HepG2 (cell line): ENCODE data around the gene PTPRF. TPM values are rescaled to one million over a fixed set of nuclear protein-coding genes. Genes with fewer than 3 reads are reported as not detected.

Experiments used
- ARID5B ChIP-seq: IDR thresholded peaks from 2 replicates; pipeline ENCODE4 v1.4.0; 2020; ENCODE audit warnings: mild to moderate bottlenecking, missing genetic modification reagents
- HOXA3 ChIP-seq: sonication (generic); formaldehyde crosslinking; IDR thresholded peaks from 2 replicates; pipeline ENCODE4 v1.5.0; 2020; ENCODE audit warnings: missing genetic modification reagents
- MYPOP ChIP-seq: sonication (generic); formaldehyde crosslinking; IDR thresholded peaks from 2 replicates; pipeline ENCODE4 v1.8.1; 2023; ENCODE audit warnings: mild to moderate bottlenecking, moderate library complexity, missing genetic modification reagents
- RCOR2 ChIP-seq: IDR thresholded peaks from 2 replicates; pipeline ENCODE4 v1.6.1; 2016; ENCODE audit warnings: missing biosample characterization, missing genetic modification reagents
- RFXANK ChIP-seq: IDR thresholded peaks from 2 replicates; pipeline ENCODE4 v1.6.1; 2016
- TAF15 ChIP-seq: fragments of 200-400 bp; formaldehyde crosslinking; IDR thresholded peaks from one replicate; pipeline ENCODE4 v1.6.1; 2018; ENCODE audit warnings: mild to moderate bottlenecking, low read depth, low read length; ENCODE audit not compliant: poor library complexity, severe bottlenecking
- THAP8 ChIP-seq: sonication (generic); formaldehyde crosslinking; IDR thresholded peaks from 2 replicates; pipeline ENCODE4 v1.5.1; 2020; ENCODE audit warnings: missing genetic modification reagents, mild to moderate bottlenecking, borderline replicate concordance
- YY1 ChIP-seq: IDR thresholded peaks from 2 replicates; pipeline ENCODE4 v1.6.1; 2011; ENCODE audit warnings: low read length, low read depth, moderate library complexity, mild to moderate bottlenecking; ENCODE audit not compliant: insufficient read depth, insufficient replicate concordance
- ZFAT ChIP-seq: sonication (generic); formaldehyde crosslinking; conservative IDR thresholded peaks from 2 replicates; pipeline ENCODE4 v1.8.1; 2023; ENCODE audit warnings: missing genetic modification reagents, inconsistent platforms
- ZNF407 ChIP-seq: sonication (generic); formaldehyde crosslinking; IDR thresholded peaks from one replicate; pipeline ENCODE4 v1.5.1; 2020; ENCODE audit warnings: mild to moderate bottlenecking, missing genetic modification reagents; ENCODE audit errors: not compliant biosample characterization
- ZNF562 ChIP-seq: sonication (generic); formaldehyde crosslinking; IDR thresholded peaks from 2 replicates; pipeline ENCODE4 v1.8.0; 2022; ENCODE audit warnings: missing genetic modification reagents, borderline replicate concordance
- ZNF615 ChIP-seq: sonication (generic); formaldehyde crosslinking; IDR thresholded peaks from 2 replicates; pipeline ENCODE4 v1.5.0; 2020; ENCODE audit warnings: mild to moderate bottlenecking, missing genetic modification reagents, borderline replicate concordance
- ZNF83 ChIP-seq: sonication (generic); formaldehyde crosslinking; IDR thresholded peaks from 2 replicates; pipeline ENCODE4 v1.4.0; 2020; ENCODE audit warnings: missing genetic modification reagents, mild to moderate bottlenecking, borderline replicate concordance
- ZSCAN12 ChIP-seq: sonication (generic); formaldehyde crosslinking; IDR thresholded peaks from 2 replicates; pipeline ENCODE4 v1.9.0; 2021; ENCODE audit warnings: mild to moderate bottlenecking, missing genetic modification reagents
- polyA plus RNA-seq, 8 experiments: library from polyadenylated mRNA; depleted of rRNA in 3 of 8; stranded (reverse) in 7 of 8; unstranded in 1 of 8; fragments of >200 nt; fragmentation: Illumina TruSeq in 4 of 8; extraction: Trizol in 4 of 8; gene quantifications; 2 replicates each; pipeline versions ENCODE4 v1.2.1 to v1.2.3, GENCODE V29; 2011 to 2016; ENCODE audit warnings: low read depth in 4 of 8, missing spikeins in 1 of 8, mixed read lengths in 1 of 8; ENCODE audit not compliant: insufficient read depth in 1 of 8
- total RNA-seq, 5 experiments: library from RNA; depleted of rRNA; stranded (reverse); fragments of >200 nt; fragmentation: Illumina TruSeq; extraction: Trizol; gene quantifications; 2 replicates each; pipeline ENCODE4 v1.2.3, GENCODE V29; 2016; ENCODE audit warnings: low read depth in 1 of 5

The PTPRF gene
- total and polyA plus RNA-seq, 2 of the 13 experiments (the other 11 are each of a cell fraction or from before 2014, with no cell fraction given) = 55.9 to 167 TPM

GRCh38 chr1:43530483-43531106 lies at the start of gene PTPRF (continued):
- TF ChIP-seq HOXA3 (CRISPR knock-in tag) (peak; percentile 63; the same call in 1 of the 2 replicates), ZSCAN12 (no peak), TAF15 (no peak), ZNF83 (no peak), MYPOP (CRISPR knock-in tag) (peak; percentile 26; the same call in 1 of the 2 replicates), YY1 (peak; percentile 34), RFXANK (CRISPR knock-in tag) (no peak), ZNF562 (CRISPR knock-in tag) (no peak), ZFAT (no peak), RCOR2 (no peak), ZNF407 (CRISPR knock-in tag) (no peak), ZNF615 (CRISPR knock-in tag) (no peak), ARID5B (CRISPR knock-in tag) (no peak), THAP8 (CRISPR knock-in tag) (no peak)
